Erythroblast (primary cell): ENCODE measurements around the gene SUPT3H.

Experiments used
- GATA1 ChIP-seq: IDR thresholded peaks from 2 replicates; pipeline ENCODE4 v1.6.1; 2011; ENCODE audit warnings: low read depth, mild to moderate bottlenecking, control low read depth, low read length, moderate library complexity
- POLR2A ChIP-seq: IDR thresholded peaks from 2 replicates; pipeline ENCODE4 v1.6.1; 2011; ENCODE audit warnings: mild to moderate bottlenecking, low read length

DNA sequence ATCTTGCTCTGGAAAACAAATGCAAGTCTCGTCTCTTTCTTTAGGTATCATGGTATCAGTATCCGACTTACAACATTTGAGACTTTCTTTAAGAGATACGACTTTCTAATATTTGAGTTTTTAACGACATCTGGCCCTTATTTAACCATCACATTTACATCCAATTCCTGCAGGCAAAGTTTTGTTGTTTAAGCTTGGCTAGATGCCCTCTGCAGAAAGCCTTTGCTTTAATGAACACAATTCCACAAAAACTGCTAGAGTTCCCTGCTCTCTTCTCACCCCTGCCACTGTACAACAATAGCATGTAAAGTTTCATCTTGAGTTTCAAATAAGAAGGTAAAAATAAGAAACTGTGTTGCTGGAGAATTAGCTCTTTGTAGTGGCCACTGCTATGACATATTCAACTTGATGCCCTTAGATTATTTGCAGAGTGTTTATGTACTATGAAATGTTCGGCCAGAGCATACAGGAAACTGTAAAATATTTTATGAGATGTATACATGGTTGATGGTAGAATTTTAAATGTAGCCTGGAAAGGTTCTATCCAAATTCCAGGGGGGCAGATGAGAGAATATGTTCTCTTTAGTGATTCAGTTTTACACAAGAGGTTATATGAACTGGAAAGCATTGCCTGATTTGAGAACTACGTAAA lies 551.6 kb downstream of the SUPT3H start:
- TF ChIP-seq POLR2A (no peak), GATA1 (no peak)
